Measurements from ENCODE around the gene TBX19. TPM values are rescaled to one million over a fixed set of nuclear protein-coding genes. Genes with fewer than 3 reads are reported as not detected.

TBX19 gene
- total RNA-seq, 4 donors from 2014 or later: 1.7 to 4.2 (median 2.5) TPM

Small RNAs within 50 kb of the gene (small RNA-seq; reads per million reads assigned to genes)
- not detected for gene RNU6-1310P

Other genes with a start within 250 kb of the TBX19 start
- 1 to 10 TPM; 3.1 to 7.5 (median 4.4) TPM for gene GPR161, start 143.9 kb upstream of the TBX19 start, total RNA-seq
- gene TIPRL, start 101.9 kb upstream of the TBX19 start, total RNA-seq: 10 to 100 TPM; 13.6 to 28.0 (median 22.5) TPM
- gene SFT2D2, start 54.9 kb upstream of the TBX19 start, total RNA-seq: 10 to 100 TPM; 30.1 to 53.5 (median 42.5) TPM

Measured in subcutaneous adipose tissue (tissue), 4 donors.